Measurements from ENCODE around the gene PTGES2.
"Not testable (repeated sequence)": the region's sequence is repeated elsewhere in the genome, so short reads cannot be mapped to it uniquely, and the experiment has no call there.

The PTGES2 gene

DNA sequence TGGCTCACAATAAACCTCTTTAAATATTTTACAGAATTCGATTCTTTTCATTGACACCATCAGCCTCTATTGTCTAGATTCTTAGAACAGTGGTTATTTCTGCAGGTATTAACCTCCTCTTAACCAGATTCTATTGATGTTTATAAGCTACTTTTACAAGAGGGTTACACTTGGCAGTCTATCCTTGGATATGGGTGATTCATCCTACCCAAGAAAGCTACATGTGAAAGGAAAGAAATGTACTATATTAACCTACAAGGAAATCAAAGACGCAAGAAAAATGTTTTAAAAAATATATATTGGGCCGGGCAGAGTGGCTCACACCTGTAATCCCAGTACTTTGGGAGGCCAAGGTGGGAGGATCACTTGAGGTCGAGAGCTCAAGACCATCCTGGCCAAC lies 42.8 kb downstream of the PTGES2 start:
- DNase-seq: no peak

DNA sequence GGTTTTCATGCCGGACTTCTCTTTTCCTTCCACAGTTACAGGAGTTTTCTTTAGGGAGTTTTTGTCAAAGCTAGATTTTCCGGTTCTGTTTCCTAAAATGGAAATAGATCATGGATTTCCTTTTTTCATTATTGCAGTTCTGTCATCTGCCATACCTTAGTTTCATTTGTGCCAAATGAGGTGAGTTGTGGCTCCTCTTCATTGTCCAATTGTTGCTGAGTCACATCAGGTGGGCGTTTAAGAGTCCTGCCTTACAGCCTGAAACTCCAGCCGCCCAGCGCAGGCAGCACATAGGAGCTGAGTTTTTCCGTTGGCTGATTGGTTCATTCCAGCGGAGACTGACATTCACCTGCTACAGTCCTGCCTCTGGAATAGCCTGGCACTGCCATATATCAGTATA lies 45.4 kb downstream of the PTGES2 start:
- DNase-seq: peak; percentile 60

DNA sequence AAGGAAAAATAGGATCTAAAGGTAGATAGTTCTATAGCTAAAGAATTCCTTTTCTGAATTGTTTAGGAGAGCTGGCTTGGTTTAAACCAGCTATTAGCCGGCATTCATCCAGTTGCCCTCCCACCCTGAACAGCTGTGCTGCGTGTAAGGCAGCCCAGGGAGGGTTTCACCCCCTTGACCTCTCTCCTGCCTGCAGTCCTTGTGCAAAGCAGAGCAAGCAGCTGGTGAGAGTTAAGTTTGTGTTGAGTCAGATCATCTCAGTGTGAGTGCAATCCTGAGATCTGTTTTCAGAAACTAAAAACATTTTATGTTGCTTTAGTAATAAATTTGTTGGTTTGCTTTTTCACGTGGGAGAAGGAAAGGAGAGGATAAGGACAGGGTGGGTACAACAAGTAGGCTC lies 46.5 kb downstream of the PTGES2 start:
- peak; percentile 58 for DNase-seq

DNA sequence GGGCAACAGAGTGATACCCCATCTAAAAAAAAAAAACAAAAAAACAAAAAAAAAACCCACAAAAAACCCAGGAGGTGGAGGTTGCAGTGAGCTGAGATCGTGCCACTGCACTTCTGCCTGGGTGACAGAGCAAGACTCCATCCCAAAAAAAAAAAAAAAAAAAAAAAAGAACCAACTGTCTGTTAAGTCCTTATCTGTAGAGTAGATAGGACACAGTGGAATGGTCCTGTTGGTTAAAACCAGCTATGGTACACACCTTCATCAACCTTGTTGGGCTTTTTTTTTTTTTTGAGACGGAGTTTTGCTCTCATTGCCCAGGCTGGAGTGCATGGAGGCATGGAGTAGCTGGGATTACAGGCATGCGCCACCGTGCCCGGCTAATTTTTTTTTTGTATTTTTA lies 47.3 kb downstream of the PTGES2 start:
- no peak for DNase-seq

DNA sequence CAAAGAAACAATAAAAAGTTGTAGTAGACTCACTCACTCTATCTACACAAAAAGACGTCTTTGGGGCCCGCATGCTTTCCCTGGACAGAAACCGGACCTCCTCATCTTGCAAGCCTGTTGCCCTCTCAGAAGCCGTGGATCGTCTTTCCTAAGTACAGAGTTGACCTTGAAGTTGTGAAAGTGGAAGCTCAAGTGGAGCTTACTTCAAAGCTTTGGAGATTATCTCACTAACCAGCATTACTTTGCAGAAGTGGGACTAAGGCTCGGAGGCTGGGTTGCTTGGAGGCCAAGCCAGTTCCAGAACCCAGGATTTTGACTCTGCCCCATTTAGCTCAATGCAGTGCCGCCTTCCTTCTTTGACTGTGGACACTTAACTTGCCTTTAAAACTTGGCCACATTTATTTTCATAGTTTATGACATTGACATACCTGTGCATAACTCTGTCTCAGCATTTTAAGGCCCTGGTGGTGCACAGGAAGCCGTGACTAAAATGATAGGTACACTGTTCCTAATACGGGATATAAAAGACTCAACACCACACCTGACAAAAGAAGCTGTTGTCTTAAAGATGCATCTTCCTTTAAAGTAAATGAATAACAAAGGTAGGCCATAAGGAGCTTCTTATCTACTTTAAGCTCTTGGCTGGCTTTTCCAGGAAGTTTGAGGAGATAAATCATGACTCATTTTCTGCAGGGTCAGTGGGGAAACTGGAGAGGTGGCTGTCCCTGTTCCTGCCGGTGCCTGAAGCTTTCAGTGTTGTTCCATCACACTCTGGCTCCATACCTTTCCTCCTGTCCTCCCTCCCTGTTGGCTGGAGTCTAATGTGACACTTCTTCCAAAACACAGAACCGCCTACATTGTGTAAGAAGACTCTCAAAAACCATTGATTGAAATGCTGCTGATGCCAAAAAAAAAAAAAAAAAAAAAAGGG lies 48.8 kb downstream of the PTGES2 start:
- DNase-seq: no peak

DNA sequence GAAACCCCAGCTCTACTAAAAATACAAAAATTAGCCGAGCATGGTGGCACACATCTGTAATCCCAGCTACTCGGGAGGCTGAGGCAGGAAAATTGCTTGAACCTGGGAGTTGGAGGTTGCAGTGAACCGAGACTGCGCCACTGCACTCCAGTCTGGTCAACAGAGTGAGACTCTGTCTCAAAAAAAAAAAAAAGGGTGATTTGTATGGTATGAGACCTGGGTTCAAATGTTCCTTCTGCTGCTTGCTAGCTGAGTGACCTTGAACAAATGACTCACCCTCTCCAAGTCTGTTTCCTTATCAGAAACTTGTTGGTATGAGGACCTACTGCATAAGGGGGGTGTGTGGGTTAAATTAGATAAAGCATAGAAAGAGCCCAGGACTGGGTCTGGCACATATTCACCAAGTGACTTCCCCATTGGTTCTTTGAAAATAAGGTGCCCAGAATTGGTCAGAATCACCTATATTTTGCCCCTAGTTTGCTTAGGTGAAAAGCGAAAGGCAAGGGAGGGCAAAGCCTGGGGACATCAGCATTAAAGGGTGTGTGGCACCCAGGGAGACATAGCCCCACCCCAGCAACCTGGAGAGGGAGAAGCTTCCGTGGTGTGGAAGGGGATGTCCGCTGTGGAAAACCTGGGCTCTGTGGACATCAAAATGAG lies 49.6 kb downstream of the PTGES2 start:
- no peak for DNase-seq

DNA sequence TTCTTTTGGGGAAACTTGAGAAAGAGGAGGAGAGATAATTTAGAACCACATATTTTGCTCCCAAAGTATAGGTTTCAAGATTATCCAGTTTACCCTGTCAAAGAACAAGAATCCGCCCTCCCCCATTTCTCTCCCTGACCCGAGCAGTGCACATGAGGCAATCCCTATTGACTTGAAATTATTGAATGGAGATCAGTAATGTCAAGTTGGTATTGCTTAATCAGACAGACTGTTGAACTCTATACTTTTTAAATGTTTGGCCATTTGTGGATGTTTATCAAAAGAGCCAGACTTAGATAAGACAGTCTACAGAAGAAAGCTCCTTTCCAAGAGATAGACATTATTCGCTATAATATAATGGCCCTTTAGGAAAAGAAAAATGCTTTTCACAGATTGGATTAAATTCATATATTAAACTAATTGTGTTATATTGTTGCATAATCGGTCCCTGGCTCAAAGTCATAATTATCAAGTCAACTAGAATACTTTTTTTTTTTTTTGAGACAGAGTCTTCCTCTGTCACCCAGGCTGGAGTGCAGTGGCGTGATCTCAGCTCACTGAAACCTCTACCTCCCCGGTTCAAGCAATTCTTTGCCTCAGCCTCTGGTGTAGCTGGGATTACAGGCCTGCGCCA lies 54.2 kb downstream of the PTGES2 start:
- DNase-seq: no peak

DNA sequence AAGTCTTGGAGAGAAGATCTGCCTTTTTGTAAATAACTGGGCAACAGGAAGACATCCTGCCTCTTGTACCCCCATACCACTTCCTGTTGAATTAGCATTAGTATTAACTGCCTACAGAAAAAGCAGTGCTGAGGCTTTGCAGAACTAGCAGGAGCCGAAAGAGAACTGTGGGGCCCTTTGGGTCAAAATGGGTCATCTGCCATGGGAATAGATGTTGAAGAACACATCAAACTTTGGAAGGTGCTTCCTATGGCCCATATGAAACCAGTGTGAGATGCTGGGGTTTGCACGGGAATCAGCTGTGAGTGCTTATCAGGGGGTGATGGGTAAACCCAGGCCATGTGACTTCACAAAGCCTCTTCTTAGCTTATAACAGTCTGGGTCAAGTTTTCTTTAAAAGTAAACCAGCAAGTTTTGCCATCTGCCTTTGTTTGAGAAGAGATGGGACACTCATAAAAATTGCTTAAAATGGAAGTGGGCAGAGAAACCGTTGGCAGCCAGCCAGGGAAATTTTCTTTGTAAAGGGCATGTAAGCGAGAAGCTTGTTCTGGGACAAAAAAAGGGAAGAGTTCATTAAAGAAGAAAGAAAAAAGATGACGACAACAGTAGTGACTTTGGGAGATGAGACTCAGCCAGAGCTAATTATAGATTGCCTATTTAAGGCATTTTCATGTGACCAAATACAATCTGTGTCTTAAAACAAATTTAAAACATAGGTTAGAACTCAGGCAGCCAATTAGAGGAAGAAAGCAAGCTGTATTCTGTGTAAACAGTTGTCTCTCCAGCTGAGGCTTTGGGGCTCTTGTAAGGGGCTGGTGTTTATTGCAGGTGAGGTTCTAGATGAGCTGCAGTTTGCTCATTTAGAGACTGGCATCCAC lies 55.1 kb downstream of the PTGES2 start:
- no peak for DNase-seq

DNA sequence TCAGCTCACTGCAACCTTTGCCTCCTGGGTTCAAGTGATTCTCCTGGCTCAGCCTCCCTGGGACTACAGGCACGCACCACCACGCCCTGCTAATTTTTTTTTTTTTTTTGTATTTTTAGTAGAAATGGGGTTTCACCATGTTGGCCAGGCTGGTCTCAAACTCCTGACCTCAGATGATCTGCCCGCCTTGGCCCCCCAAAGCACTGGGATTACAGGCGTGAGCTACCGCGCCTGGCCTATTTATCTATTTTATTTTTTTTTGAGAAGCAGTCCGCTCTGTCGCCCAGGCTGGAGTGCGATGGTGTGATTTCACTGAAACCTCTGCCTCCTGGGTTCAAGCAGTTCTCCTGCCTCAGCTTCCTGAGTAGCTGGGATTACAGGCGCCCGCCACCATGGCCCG lies 56.1 kb downstream of the PTGES2 start:
- not testable (repeated sequence) for DNase-seq

DNA sequence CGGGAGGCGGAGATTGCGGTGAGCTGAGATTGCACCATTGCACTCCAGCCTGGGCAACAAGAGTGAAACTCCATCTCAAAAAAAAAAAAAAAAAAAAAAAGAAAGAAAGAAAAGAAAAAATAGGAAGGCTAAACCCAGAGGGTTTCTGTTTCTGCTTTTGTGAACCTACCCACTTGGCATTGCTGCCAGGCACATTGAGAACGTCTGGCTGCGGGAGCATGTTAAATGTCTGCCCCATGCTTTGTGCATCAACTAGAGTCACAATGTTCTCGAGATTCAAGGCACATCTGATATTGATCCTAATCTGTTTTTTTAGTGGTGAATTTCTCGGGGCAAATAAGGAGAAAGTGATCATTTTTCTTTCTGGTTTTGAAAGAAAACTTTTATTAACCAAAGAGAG lies 56.7 kb downstream of the PTGES2 start:
- no peak for DNase-seq
